EH (cell line): ENCODE measurements around the gene HSDL1.

ENCODE experiments used
- DNase-seq: peaks from one replicate; pipeline ENCODE4 v3.0.0-alpha.2; 2015; ENCODE audit warnings: low read depth

The HSDL1 gene

DNA sequence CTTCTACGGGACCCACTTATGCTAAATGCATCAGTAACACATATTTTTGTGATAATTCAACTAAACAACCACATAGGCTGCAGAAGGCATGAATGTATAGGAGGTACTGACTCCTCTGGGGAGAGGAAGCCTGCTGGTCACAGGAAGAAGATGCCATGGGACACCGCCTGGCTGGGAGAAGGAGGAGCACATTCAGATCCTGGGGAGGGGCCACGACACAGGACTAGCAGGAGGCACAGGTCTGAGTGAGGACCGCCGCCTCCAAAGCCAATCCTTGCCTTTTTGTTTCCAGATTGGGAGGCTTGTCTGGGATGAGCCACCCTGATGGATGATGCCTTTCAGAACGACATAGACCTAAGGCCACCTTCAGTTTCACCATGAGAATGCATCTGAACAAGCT lies 62.9 kb downstream of the HSDL1 start:
- no peak for DNase-seq

DNA sequence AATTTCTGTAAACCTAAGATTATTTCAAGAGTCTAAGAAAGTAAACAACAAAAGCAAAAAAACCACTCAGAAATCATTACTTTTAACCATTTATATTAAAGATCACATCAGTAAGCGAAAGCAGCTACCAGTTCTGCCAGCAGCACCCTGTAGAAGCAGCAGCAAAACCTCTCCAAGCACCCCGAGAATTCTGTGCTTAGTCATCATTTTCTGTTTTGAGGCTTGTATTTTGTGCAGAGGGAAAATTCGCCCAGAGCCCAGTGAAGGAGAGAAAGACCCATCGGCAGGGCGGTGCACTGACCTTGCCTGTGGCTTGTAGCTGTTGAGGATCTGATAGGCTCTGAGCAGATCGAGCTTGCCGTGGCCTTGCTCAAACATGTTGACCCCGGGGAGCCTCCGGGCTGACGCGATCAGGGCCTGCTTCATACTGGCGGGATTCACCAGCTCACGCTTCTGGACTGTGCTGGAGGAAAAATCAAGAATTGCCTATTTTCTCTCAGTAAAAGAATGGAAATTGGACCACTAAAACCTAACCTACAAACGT lies 63.5 kb downstream of the HSDL1 start:
- DNase-seq: no peak

DNA sequence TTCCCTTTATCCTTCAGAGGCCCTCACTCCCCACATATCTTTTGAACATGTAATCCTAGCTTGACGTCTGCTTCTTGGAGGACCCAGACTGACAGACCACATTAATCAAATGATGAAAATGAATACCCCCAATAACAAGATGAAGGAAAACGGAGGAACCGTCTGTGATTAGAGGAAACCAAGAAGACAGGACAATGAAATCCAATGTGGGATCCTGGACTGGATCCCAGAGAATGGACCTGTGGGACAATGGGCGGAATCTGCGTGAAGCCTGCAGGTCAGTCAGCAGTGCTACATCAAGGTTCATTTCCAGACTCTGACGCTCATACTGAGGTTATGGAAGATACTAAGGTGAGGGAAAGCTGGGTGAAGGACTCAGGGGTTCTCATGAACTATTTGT lies 64.2 kb downstream of the HSDL1 start:
- no peak for DNase-seq

DNA sequence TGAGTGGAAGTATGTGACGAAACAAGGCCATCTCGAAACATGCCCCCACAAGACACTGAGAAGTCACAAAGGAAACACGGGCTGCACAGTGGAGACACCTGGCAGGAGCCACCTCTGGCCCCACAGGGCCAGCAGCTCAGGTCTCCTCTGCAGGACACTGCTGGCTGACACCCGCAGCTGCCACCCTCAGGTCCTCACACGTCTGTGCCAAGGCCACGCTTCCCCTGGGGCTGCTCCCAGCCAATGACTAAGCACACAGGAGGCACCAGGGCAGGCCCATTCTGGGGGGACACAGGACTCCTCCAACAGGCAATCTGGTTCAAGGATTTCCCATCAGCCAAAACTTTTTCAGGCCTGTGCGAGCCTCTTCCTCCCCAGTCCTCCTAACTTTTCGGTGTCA lies 64.6 kb downstream of the HSDL1 start:
- no peak for DNase-seq

DNA sequence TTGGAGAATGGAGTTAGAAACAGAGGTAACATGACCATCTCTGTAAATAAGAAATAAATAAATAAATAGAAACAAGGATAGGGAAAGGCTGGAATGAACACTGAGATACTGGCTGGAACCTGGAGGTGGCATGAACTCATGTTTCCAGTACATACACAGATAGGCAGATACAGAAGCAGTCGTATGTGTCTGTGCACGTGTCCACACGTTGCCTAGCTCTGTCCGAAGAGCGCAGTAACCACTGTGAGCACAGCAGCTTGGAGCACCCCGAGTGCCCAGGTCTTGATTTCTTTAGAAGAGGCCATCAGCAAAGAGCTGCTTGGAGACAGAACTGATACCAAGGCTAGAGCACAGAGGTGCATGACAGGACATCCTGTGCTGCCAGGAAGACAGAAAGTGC lies 65.3 kb downstream of the HSDL1 start:
- DNase-seq: no peak

DNA sequence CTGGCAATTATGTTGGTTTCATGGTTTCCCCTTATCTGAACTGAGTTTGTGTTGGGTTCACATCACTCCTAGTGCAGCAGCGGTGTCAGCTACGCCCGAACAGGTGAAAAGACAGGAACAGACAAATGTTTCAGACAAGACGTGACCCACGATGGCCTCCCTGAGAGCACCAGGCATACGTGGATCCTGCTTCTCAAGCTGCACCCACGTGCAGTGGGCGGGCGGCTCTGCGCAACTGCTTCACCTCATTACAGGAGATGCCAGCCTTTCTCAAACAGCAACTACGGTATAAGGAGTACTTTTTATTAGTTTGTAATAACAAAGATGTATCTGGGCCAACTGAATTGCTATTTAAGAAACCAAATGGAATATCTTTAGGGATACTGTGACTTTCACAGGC lies 69.6 kb downstream of the HSDL1 start:
- DNase-seq: no peak

DNA sequence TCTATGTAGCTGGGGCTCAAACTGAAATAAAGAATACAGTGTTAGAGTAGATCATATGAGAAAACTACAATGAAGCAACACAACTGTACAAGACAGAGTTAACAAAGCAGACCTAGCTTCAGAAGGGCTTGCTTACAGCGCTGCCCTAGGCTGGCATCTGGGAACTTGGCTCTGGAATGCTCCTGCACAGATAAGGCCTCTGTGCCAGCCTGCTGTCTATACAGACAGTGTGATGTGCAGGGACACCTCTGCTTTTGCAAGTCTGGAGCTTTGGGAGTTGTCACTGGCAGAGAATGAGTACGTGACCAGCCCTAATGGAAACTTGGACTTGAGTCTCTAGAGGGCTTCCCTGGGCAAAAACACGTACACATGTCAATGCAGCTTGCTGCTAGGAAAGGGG lies 70.3 kb downstream of the HSDL1 start:
- DNase-seq: no peak
